Activated CD8-positive, alpha-beta T cell treated with anti-CD3 and anti-CD28 coated beads for 36 hours (primary cell): ENCODE measurements around the gene BABAM1. TPM values are rescaled to one million over a fixed set of nuclear protein-coding genes. Genes with fewer than 3 reads are reported as not detected.

ENCODE experiments used
- ATAC-seq: fragments of 200-7000 bp; cut with Tn5 transposase; one replicate; pipeline ENCODE4 v1.10.0; 2021; ENCODE audit warnings: mild to moderate bottlenecking, moderate library complexity
- CTCF ChIA-PET: fragments of 350-600 bp; sonication (Branson Sonifier 250); formaldehyde crosslinking; loops from one replicate; lab custom pipeline; 2021; ENCODE audit warnings: antibody characterized with exemption; lab: Charles Lee
- POLR2A ChIA-PET: fragments of 350-600 bp; sonication (Branson Sonifier 250); formaldehyde crosslinking; loops from one replicate; lab custom pipeline; 2021; ENCODE audit warnings: antibody characterized with exemption; lab: Charles Lee
- DNase-seq: peaks from one replicate; pipeline ENCODE4 v3.0.0-alpha.2; 2020
- H3K27ac Mint-ChIP-seq: one replicate; pipeline ENCODE4 v1.8.0; 2021; ENCODE audit warnings: mild to moderate bottlenecking, mixed read lengths
- H3K27me3 Mint-ChIP-seq: one replicate; pipeline ENCODE4 v1.8.0; 2021; ENCODE audit warnings: mixed read lengths
- H3K36me3 Mint-ChIP-seq: one replicate; pipeline ENCODE4 v1.8.0; 2021; ENCODE audit warnings: low read depth, mixed read lengths
- H3K4me1 Mint-ChIP-seq: one replicate; pipeline ENCODE4 v1.8.0; 2021; ENCODE audit warnings: low read depth, mixed read lengths
- H3K4me3 Mint-ChIP-seq: one replicate; pipeline ENCODE4 v1.8.0; 2021; ENCODE audit warnings: mild to moderate bottlenecking, moderate library complexity, mixed read lengths
- H3K9me3 Mint-ChIP-seq: one replicate; pipeline ENCODE4 v1.8.0; 2021; ENCODE audit warnings: mixed read lengths
- intact Hi-C: fragments of 100-400 bp; cut with micrococcal nuclease; formaldehyde crosslinking; loops from one replicate; pipeline ENCODE4 v1.10.0; 2022
- total RNA-seq, 2 experiments: library from RNA; stranded (reverse); gene quantifications; one replicate each; pipeline ENCODE4 v1.2.3, GENCODE V29; 2021
- TF ChIP-seq, protein P1 (sequence below): fragments of 200-600 bp; IDR thresholded peaks from one replicate; pipeline ENCODE4 v1.8.0; 2022; ENCODE audit warnings: antibody characterized with exemption, mild to moderate bottlenecking

The BABAM1 gene
- total RNA-seq, 2 experiments from 2014 or later = 105 to 106 TPM

DNA sequence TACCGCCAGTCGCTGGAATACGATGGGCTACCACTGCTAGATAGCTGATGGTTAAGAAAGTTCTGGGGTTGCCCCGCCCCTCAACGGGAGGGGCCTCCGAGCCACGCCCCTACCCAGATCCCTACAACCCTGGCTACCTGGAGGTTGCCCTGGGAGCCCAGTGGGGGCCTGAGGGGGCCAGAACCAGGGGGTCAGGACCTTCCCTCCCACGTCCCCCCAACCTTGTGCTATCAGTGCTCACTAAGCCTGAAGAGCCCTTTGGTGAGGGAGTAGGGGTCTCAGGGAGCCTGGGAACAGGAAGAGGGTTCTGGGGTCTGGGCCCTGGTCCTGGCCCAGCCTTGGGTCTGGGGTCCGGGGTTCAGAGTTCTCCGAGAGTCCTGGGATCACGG is 32.3 kb upstream of the BABAM1 start:
- Mint-ChIP-seq H3K4me3 (peak overlapping the region; percentile 81), H3K27me3 (no peaks in the 10 kb centered on the region), H3K9me3 (no peaks in the 10 kb centered on the region), H3K36me3 (peaks cover 10% of the 10 kb centered on the region), H3K27ac (peak overlapping the region; percentile 72), H3K4me1 (peaks cover 5% of the 10 kb centered on the region)
- ChIA-PET POLR2A (interaction anchor here (0.6 to 3.1 kb wide), 5 partner anchors 8 to 693 kb away, joined by 3 to 17 read pairs (median 5); partner anchors contain the start of genes OCEL1 and USE1), CTCF (interaction anchor here (1.0 to 2.7 kb wide), 17 partner anchors 9 to 616 kb away, joined by 3 to 18 read pairs (median 5); partner anchors contain the start of genes BABAM1, OCEL1, USE1 and USHBP1)
- peak; percentile 81 for ATAC-seq
- peak; percentile 83 for DNase-seq
- TF ChIP-seq, protein P1, sequence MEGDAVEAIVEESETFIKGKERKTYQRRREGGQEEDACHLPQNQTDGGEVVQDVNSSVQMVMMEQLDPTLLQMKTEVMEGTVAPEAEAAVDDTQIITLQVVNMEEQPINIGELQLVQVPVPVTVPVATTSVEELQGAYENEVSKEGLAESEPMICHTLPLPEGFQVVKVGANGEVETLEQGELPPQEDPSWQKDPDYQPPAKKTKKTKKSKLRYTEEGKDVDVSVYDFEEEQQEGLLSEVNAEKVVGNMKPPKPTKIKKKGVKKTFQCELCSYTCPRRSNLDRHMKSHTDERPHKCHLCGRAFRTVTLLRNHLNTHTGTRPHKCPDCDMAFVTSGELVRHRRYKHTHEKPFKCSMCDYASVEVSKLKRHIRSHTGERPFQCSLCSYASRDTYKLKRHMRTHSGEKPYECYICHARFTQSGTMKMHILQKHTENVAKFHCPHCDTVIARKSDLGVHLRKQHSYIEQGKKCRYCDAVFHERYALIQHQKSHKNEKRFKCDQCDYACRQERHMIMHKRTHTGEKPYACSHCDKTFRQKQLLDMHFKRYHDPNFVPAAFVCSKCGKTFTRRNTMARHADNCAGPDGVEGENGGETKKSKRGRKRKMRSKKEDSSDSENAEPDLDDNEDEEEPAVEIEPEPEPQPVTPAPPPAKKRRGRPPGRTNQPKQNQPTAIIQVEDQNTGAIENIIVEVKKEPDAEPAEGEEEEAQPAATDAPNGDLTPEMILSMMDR = no peak
- intact Hi-C loops = no loop called here

DNA sequence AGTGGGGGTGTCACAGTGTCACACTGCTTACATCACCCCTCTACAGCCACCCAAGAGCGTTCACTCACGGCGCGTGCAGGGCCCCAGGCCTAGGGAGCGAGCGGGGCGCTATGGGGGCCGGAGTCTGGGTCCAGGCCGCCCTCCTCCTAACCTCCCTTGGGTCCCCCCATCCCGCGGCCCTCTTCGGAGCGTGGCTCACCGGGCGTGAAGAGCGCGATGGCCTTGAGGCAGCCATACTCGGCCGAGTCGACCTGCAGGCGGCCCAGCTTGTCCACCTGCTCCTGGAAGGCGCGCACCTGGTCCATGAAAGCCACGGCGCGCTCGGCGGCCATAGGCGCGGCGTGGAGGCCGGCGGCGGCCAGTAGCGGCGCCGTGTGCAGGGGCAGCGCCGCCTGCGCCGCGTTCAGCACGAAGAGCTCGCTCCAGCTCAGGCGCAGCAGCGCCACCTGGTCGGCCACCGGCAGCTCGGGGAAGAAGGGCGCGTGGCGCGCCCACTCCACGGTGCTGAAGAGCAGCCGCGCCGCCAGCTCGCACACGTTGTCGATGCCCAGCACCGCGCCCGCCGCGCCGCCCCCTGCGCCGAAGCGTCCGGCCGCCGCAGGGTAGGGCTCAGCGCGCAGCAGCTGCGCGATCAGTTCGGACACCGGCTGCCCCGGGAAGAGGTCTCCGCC is 31.8 kb upstream of the BABAM1 start:
- ChIA-PET CTCF (interaction anchor here (0.7 to 2.7 kb wide), 17 partner anchors 8 to 616 kb away, joined by 3 to 18 read pairs (median 5); partner anchors contain the start of genes BABAM1, OCEL1, USE1 and USHBP1), POLR2A (interaction anchor here (0.6 to 3.1 kb wide), 7 partner anchors 9 to 694 kb away, joined by 3 to 17 read pairs (median 5); partner anchors contain the start of genes OCEL1 and USE1)
- DNase-seq = peak; percentile 80
- TF ChIP-seq, protein P1 = peak; percentile 56
- intact Hi-C loops = no loop called here
- Mint-ChIP-seq H3K4me3 (peak overlapping the region; percentile 81), H3K9me3 (no peaks in the 10 kb centered on the region), H3K36me3 (peaks cover 10% of the 10 kb centered on the region), H3K27me3 (no peaks in the 10 kb centered on the region), H3K27ac (peak overlapping the region; percentile 72), H3K4me1 (peaks cover 5% of the 10 kb centered on the region)
- peak; percentile 85 for ATAC-seq

DNA sequence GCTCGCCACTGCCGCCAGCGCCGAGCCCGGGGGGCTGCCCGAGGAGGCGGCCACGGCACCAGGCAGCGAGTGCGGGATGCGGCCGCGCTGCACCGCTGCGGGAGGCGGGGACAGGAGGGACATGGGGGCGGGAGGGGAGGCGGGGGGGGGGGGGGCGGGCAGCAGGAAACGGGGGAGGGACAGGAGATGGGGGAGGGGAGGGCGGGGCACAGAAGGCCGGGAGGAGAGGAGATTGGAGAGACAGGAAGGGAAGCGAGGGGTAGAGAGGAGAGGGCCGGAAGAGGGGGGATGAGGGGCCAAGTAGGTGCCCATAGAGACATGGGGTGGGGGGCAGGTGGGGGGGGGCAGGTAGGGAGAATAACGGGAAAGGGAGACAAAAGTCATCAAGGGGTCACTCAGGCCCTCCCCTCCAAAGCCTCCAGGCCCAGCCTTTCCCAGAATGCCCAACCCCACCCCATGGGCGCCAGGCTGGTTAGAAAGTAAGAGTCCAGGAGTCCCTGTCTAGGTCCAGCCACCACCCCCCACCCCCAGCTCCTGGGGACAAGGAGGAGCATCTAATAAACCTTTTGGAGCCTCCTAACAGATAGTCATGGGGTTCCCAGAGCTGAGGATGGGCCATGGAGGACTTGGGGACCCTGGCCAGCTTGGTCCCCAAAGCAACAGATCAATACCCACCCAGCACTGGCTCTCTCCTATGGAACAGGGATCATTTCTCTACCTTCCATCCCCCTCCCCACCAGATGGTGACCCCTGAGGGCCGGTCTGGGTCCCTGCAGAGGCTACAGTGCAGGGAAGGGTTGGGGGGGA is 31.1 kb upstream of the BABAM1 start:
- POLR2A ChIA-PET = interaction anchor here (0.7 to 3.1 kb wide), 6 partner anchors 8 to 53 kb away, joined by 4 to 17 read pairs (median 4); partner anchors contain the start of genes OCEL1 and USE1
- ATAC-seq (peak; percentile 11), DNase-seq (no peak)
- intact Hi-C loops = no loop called here
- Mint-ChIP-seq H3K36me3 (peaks cover 8% of the 10 kb centered on the region), H3K27ac (no peak overlapping the region), H3K4me3 (peak overlapping the region; percentile 81), H3K9me3 (no peaks in the 10 kb centered on the region), H3K27me3 (no peaks in the 10 kb centered on the region), H3K4me1 (peaks cover 5% of the 10 kb centered on the region)
- CTCF ChIA-PET = interaction anchor here (0.7 to 2.7 kb wide), 16 partner anchors 8 to 615 kb away, joined by 3 to 18 read pairs (median 5); partner anchors contain the start of genes BABAM1, OCEL1, USE1 and USHBP1
- TF ChIP-seq, protein P1 = no peak

DNA sequence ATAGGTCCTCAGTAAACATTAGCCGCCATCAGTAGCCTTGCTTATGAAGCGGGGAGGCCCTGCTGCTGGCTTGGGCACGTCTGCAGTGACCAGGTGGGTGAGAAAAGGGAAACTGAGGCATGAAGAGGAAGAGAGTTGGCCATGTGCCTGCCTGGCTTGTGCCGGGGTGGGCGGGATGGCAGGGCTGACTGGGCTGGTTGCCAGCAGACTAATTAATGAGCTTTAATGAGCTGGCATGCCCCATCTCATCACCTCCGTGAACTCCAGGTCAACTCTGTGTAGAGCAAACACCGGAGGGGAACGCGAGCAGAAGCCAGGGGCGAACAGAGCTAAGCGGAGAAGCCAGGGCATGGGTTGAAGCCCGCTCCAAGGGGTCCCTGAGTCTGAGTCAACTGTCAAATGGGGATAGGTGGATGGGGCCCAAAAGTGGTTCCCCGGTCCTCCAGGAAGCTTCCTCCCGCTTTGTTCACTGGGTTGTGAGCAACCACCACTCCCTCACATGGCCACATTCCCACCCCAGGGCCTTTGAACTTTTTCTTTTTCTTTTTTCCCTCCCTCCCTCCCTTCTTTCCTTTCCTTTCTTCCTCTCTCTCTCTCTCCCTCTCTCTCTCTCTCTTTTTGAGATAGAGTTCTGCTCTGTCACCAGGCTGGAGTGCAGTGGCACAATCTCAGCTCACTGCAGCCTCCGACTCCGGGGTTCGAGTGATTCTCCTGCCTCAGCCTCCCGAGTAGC is 30.3 kb upstream of the BABAM1 start:
- Mint-ChIP-seq H3K36me3 (peaks cover 5% of the 10 kb centered on the region), H3K4me3 (peak overlapping the region; percentile 81), H3K4me1 (peaks cover 5% of the 10 kb centered on the region), H3K9me3 (no peaks in the 10 kb centered on the region), H3K27ac (no peak overlapping the region), H3K27me3 (no peaks in the 10 kb centered on the region)
- ATAC-seq = no peak
- POLR2A ChIA-PET = interaction anchor here (1.2 to 3.1 kb wide), 3 partner anchors 10 to 46 kb away, joined by 4 to 17 read pairs (median 11); partner anchors contain the start of genes OCEL1 and USE1
- CTCF ChIA-PET = interaction anchor here (0.7 to 2.7 kb wide), 2 partner anchors 11 to 23 kb away, joined by 3 to 12 read pairs; partner anchors contain the start of gene OCEL1
- TF ChIP-seq, protein P1 = no peak
- DNase-seq = no peak
- intact Hi-C loops = no loop called here
